Stromal cell of bone marrow (primary cell): ENCODE measurements around the gene STK11.
A peak's percentile ranks its signal among the peaks of the same experiment; 100 is the strongest.

Experiments
- DNase-seq: peaks from one replicate; pipeline ENCODE4 v3.0.0-alpha.2; 2012; ENCODE audit warnings: low read depth

The STK11 gene

DNA sequence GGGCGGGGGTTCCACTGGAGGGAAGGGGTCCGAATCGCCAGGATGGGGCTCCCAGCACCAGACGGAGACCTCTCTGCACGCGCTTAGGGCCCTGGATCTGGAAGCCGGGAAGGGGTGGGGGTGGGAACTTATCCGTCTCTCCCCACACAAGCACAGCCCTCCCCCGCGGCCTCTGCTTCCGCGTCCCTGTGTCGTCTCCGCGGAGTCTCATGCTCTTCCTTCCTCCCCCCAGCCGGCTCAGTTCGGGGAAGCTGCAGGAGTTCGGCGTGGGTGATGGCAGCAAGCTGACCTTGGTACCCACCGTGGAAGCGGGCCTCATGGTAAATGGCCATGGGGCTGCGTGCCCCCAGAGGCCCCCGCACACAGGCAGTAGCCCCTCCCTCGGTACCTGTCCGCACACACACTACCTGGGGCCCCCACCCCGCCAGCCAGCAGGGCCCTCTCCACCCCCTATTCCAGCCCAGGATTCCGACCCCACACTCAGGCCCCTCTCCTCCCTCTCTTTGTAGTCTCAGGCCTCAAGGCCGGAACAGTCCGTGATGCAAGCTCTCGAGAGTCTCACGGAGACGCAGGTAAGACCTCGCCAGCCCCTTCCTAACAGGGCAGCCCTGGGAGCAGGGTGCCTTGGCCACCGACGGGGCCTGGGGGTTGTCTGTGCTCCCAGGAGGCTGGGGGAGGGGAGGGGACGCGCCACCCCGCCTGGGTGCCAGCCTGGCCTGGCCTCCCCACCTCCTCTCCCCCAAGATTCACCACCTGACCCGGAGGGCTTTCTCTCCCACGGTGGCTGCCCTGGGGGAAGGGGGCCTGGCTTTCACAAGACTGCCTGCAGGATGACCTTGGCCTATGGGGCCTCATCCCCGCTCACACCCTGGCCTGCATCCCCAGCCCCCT lies 46.0 kb downstream of the STK11 start:
- no peak for DNase-seq

DNA sequence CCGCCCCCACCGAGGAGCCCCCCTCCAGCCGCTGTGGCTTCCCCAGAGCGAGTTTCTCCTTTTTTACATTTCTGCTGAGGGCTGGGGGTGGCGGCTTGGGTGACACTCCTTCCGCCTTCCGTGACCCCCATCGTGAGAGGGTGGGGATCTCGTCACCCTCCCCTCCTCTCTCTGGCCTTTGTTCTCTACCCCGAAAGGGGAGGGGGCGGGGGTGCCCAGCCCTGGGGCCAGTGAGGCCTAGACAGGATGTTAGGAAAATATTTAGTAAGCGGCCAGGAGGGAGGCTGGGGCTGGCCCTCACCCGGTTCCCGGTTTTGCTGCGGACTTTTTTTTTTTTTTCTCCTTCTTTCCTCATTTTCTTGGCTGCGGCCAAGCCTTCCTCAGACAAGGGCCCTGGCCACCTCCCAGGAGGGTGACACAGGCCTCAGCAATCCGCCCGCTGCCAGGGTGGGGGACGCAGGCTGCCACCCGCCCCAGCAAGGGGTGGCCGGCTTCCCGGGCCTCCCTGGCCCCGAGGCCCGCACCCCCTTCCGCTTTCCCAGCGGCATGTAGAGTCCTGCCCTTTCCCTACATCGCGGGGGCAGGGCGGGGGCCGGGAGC lies 46.7 kb downstream of the STK11 start:
- DNase-seq: peak; percentile 93

DNA sequence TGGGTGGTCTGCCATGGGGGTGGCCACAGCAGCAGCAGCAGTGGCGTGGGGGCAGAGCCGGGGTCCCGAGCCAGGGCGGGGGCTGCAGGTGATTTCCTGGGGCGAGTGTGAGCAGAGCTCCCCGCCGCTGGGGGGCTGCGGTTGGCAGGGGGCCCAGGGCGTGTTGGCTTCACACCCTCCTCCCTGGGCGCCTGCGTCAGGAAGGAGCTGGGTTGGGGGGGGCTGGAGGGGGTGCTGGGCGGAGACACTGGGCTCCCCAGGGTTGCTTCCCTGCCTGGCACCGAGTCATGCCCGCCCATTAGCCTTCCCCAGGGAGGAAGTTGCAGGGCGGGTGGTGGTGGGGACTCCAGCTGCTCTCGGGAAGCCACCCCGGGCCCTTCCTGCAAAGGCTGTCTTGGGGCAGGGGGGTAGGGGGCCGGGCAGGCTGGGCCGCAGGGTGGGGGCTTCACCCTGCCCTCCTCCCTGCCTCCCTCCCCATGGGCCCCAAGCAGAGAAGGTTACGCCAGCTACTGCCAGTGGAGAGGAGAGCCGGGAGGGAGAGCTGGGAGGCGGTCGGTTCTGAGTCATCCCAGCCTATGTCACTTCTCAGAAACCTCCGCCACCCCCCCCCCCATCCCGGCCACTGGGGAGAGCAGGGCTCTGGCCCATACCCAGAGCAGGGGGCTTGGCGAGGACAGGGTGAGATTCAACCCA lies 47.4 kb downstream of the STK11 start:
- peak; percentile 96 for DNase-seq

DNA sequence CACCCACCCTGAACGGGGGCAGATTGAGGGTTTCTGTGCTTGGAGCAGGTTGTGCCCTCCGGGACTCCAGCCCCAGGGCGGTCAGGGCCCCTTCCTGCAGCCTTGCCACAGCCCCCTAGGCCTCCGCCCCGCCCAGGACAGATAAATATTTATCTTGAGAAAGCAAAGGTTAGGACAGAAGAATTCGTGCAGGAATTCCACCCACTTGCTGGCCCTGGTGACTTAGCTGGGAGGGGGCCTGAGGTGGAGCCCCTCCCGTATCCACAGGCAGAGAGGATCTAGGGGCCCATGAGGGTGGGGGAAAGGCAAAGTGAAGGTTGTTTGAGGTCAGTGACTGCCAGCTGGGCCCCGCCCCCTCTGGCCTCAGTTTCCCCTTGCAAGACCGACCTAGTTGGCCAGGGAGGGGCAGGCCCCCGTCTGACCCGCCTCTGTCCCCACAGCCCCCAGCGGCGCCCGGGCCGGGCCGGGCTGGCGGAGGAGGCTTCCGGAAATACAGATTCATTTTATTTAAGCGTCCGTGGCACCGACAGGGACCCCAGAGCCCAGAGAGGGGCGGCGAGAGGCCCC lies 48.0 kb downstream of the STK11 start:
- no peak for DNase-seq

DNA sequence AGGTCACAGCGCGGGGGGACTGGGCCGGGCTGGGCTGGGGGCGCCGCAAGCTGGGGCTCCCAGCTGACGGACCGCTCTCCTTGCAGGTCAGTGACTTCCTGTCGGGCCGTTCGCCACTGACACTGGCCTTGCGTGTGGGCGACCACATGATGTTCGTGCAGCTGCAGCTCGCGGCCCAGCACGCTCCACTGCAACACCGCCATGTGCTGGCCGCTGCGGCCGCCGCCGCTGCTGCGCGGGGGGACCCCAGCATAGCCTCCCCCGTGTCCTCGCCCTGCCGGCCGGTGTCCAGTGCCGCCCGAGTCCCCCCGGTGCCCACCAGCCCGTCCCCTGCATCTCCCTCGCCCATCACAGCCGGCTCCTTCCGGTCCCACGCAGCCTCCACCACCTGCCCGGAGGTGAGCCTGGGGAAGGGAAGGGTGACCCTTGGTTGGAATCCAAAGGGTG lies 48.5 kb downstream of the STK11 start:
- no peak for DNase-seq

DNA sequence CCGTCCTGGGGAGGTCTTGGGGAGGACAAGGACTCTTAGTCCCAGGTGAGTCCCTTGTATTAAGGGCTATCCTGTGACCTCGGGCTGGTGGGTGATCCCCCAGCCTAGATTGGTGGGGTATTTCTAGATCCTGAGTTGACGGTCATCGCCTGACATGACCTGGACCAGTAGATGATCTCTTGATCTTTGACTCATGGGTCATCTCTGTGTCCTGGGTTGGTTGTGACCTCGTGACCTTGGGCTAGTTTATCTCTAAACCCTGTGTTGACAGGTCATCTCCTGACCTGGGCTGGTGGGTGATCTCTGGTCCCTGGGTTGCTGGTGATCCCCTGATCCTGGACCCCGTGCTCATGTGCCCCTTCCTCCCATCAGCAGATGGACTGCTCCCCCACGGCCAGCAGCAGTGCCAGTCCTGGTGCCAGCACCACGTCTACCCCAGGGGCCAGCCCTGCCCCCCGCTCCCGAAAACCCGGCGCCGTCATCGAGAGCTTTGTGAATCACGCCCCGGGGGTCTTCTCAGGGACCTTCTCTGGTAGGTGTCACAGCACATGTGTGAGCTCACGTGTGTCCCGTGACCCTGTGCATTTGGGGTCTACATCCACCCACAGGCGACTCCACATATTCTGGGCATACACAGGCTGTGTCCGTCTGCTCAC lies 49.1 kb downstream of the STK11 start:
- no peak for DNase-seq

DNA sequence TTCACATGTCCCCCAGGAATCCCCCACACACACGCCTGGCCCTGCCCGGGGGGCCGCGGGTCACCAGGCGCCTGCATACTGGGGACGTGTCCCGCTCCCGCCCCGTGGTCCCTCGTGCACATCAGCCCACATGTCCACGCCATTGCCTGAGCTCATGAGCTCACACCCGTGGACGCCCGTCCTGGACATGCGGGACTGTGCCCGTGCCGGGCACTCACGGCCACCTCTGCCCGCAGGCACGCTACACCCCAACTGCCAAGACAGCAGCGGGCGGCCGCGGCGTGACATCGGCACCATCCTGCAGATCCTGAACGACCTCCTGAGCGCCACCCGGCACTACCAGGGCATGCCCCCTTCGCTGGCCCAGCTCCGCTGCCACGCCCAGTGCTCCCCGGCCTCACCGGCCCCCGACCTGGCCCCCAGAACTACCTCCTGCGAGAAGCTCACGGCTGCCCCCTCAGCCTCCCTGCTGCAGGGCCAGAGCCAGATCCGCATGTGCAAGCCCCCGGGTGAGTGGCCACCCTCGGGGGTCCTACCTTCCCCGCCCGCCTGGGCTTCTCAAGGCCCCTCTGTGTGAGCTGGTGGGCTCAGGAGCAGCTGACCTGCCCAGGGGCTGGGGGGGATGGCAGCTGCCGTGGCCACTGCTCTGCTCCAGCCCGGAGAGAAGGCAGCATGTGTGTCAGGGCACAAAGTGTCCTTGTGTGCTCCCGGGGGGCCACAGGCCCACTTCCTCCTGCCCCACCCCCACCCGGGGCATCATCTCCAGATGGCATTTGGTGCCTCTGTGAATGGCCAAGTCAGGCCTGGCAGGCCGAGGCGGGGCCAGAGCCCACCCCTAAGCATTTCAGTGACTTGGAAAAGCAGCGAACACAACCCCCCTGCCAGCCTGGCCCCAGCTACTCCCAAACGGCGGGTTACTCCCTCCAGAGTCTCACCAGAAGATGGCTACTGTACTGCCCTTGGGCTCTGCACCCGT lies 49.9 kb downstream of the STK11 start:
- DNase-seq: no peak

DNA sequence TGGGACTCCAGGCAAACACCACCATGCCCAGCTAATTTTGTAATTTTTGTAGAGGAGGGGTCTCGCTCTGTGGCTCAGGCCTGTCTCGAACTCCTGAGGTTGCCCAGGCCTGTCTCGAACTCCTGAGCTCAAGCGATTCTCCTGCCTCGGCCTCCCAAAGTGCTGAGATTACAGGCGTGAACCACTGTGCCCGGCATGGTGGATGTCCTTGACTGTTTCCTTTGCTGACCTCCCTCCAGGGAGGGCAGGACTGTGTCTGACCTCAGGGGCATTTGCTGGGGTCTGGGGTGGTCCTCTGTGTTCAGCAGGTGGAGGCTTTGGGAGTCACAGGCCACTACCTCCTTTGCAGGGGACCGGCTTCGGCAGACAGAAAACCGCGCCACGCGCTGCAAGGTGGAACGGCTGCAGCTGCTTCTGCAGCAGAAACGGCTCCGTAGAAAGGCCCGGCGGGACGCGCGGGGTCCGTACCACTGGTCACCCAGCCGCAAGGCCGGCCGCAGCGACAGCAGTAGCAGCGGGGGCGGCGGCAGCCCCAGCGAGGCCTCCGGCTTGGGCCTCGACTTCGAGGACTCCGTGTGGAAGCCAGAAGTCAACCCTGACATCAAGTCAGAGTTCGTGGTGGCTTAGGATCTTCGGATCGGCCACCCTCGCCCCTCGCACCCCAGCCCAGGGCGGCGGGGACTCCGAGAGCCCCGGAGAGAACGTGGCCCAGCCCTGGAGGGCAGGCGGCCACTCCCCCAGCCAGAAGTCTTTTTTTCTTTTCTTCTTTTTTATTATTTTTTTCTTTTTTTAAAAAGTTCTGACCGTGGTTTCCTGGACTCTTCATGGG lies 51.3 kb downstream of the STK11 start:
- no peak for DNase-seq

DNA sequence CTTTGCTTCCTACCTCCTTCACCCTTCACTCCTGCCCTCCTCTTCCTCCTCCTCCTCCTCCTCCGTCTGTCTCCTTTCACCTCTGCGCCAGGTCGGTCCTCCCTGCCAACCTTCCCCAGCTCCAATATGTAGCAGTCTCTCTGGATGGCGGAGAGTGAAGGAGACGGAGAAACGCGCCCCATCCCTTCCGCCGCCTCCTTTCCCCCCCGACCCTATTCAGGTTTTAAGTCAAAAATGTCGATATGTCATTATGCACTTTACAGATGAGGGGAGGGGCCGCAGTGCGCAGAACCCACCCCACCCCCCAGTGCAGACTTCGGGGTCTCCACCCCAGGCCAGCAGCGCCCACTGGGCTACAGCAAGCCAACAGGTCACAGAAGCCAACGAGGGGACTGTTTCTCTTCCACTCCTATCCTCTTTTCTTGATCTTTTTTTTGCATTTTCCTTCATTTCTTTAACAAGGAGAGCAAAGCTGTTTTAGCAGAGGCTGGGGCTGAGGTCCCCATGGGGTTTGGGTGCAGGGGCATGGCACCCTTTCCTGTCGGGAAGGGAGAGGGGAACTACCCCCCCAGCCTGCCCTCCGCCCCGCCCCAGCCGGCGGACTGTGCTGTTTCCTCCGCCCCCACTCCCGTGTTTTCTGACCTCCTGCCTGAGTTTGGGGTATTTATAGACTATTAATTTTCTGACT lies 52.0 kb downstream of the STK11 start:
- no peak for DNase-seq

DNA sequence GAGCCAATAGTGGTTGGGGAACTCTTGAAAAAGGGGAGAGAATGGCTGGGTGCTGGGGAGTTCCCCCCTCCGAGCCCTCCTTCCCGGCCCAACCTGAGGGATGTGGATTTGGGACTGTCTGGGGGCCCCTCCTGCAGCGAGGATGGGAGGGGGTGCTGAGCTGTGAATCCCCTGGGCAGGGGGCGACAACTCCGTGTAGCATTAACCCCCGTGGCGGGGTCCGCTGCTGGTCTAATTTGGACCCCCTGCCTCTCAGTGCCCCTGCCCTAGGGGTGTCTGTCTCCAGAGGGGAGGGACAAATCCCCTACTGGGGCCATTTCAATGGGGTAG lies 52.5 kb downstream of the STK11 start:
- DNase-seq: no peak

DNA sequence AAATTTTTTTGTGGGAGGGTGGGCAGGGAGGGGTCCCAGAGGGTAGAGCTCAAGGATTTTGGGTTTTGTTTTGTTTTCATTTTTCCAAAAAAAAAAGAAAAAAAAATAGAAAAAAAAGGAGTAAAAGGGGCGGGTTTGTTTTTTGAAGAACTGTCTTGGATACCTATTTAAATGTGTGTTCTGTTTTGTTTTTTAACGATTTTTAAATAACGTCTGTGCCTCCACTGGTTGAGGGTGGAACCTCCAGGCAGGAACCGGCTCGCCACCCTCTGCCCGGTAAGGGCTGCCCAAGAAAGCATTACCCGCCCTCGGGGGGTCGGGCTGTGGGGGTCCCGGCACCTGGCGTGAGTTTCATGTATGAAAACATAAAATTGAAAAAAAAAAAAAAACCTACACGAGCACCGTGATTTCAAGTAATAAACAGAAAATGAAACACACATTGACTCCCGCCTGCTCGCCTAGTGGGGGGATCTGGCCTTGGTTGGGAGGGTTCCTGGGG lies 53.2 kb downstream of the STK11 start:
- DNase-seq: no peak

DNA sequence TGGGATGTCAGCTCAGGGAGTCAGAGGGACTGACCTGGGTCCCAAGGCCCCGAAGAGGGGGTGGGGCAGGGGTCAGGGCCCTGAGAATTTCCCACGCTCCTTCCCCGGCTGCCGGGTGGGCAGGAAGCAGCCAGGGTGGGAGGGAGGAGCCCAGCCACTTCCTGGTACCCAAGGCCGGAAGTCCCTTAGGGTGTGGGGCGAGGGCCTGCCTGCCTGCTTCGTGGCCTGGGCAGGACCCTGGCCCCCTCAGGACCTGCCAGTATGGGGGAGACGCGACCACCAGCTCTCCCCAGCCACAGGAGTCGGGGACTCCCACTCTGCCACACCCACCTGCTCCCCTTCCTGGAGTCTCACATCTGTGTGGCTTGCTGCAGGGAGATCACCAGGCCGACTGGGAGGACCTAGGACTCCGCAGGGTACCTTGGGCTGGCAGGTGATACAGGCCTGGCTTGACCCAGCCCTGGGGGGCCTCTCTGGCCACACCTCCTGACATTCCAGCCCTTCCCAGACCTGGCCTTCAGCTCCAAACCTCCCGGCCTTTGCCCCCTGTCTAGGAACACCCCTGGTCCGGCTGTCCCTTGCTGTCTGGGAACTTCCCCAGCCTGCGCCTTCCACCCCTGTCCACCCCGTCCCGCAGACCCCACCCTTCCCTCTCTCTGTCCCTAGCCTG lies 53.8 kb downstream of the STK11 start:
- no peak for DNase-seq

DNA sequence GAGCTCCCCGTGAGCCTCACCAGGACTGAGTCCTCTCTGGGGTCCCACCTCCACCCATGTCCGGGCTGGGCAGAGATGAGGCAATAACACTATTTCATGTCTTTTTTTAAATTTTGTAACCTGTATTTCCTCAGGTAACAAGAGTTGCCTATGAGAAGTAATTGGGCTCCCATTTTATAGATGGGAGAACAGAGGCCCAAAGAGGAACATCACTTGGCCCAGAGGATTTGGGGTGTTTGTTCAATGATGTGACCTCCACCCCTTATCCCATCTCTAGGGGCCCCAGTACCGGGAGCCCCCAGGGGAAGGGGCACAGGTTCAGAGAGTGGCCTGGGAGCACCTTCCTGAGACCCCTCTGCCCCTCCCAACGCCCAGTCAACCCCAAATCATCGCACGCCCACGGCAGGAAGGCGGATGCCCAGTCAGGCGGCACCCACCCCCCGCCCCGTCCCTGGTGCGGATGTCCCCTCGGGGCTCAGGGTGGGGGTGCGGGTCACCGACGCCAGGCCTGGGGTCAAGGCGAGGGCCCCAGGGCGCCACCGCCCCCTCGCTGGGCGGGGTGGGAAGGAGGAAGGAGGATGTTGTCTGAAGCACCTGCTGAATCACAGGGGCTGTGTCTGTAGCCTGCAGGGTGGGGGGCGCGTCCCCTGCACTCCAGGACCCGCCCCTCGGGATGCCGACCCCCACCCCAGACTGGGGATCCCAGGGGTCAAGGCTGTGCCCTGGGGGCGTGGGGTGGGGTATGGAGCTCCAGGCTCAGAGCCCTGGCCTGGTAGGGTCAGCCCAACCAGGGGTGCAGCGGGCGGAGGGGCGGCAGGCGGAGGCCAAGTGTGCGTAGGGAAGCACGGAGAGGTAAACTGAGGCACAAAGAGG lies 54.5 kb downstream of the STK11 start:
- DNase-seq: no peak

DNA sequence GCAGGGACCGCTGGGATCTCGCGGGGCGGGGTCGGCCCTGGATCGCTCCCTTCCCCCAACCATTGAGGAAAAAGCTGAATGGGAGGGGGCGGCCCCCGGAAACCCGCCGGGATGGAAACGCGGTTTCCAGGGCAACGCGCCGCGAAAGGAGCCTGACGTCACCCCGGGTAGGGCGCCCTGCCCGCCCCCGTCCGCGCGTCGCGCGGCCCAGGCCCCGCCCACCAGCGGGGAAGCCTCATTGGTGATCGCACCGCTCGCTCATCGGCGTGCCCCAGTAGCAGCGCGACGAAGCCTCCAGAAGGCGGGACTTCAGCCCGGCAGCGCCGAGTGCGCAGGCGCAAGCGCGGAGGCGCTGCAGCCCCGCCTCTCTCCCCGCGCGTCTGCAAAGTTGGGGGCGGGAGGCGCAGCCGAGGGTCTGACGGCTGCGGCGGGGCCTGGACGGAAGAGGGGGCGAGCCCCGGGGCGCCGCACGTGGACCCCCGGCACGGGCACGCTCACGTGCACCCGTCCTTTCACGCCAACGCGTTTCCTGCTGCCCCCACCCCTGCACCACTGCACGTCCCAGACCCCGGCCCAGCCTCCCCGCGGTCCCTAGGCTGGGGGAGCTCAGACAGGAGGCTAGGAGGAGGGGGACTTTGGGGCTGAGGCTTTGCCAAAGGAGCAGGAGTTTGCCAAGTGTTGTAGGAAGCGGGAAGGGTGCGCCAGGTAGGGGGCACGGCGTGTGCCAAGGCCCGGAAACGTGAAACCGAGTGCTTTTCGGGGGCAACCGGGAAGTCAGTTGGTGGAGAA lies 55.4 kb downstream of the STK11 start:
- DNase-seq: peak; percentile 89

DNA sequence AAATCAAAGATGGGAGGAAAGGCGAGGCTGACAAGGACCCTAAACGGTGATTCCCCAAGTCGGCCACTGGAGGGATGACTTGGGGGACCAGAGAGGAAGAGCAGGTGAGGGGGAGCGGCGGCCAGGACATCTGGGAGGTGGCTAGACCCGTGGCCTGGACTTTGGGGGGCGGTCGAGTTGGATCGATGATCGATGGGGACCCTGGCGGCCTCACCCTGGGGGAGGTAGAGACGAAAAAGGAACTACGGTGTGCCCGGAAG lies 55.9 kb downstream of the STK11 start:
- no peak for DNase-seq

DNA sequence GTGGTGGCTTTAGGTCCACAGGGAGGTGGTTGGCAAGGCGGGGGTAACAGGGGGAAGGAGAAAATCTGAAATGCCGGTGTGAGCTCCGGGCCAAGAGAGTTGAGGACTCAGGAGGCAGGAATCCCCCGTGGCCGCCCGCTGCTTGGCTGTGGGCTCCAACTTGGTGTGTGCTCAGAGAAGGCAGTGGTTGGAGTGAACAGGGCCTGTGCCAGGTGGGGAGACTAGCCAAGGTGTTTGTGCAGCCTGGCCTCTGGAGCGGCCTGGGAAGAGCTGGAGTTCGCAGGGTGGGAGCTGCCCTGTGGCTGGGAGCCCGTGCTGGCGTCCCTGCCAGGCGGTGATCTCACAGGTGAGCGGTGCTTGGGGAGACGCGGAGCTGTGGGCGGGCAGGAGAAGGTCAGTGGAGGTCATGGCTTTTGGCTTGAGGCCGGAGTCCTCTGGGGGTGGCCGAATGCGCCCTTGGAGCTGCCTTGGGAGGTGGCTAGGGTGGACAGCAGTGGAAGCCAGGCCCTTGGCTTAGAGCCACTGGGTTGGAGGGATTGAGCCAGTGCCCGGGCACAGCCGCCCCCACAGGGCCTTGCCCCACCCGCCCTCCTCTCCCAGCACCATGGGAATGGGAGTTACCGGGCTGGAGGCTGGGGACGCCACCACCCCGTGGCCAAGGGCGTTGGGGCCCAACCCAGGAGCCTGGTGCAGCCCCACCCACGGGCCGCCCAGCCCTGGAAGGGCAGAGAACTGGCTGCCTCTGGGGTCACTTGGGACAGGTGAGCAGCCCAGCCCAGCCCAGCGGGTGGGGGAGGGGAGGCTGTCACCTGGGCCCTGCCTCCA lies 56.4 kb downstream of the STK11 start:
- no peak for DNase-seq
